Endothelial cell of umbilical vein (primary cell): ENCODE measurements around the gene ASTN1. TPM values are rescaled to one million over a fixed set of nuclear protein-coding genes. Genes with fewer than 3 reads are reported as not detected.

Experiments used
- BruUV-seq: library from RNA; stranded (reverse); fragments of 400-500 nt; replicated peaks from 2 replicates; lab custom pipeline; 2021; lab: Mats Ljungman, UMichigan
- CTCF ChIA-PET: fragments of 300-600, 350-600 bp; sonication (Branson Sonifier 250); formaldehyde crosslinking; loops from one replicate; lab custom pipeline; 2021; ENCODE audit warnings: antibody characterized with exemption, inconsistent platforms; lab: Charles Lee
- POLR2A ChIA-PET: fragments of 300-600, 350-600 bp; sonication (Branson Sonifier 250); formaldehyde crosslinking; loops from one replicate; lab custom pipeline; 2021; ENCODE audit warnings: antibody characterized with exemption, inconsistent platforms; lab: Charles Lee
- DNase-seq: peaks from one replicate; pipeline ENCODE4 v3.0.0-alpha.2; 2011; ENCODE audit warnings: low read depth, low spot score
- FAIRE-seq: peaks from 2 replicates; lab custom pipeline; 2011; peaks lifted over from hg19 to GRCh38; lab: Jason Lieb, UNC
- H2AFZ ChIP-seq: 2 replicates; pipeline ENCODE4 v1.6.0; 2012; ENCODE audit warnings: low read depth, low read length, control low read depth, inconsistent platforms
- H3K27ac ChIP-seq: 2 replicates; pipeline ENCODE4 v1.5.1; 2011; ENCODE audit warnings: low read depth, mild to moderate bottlenecking, control low read depth, low read length, moderate library complexity; ENCODE audit not compliant: insufficient read depth
- H3K27me3 ChIP-seq, 2 experiments: 2 replicates each; pipeline versions ENCODE4 v1.6.0 to v1.6.1; 2011; ENCODE audit warnings: low read length in 2 of 2, mixed read lengths in 1 of 2; ENCODE audit not compliant: control insufficient read depth in 2 of 2, insufficient read depth in 2 of 2
- H3K36me3 ChIP-seq, 2 experiments: 2 replicates in 1 of 2; 3 replicates in 1 of 2; pipeline ENCODE4 v1.5.1; 2011; ENCODE audit warnings: low read length in 2 of 2, mild to moderate bottlenecking in 1 of 2, moderate library complexity in 1 of 2; ENCODE audit not compliant: control insufficient read depth in 2 of 2, insufficient read depth in 2 of 2; ENCODE audit errors: extremely low read depth in 1 of 2
- H3K4me1 ChIP-seq: 3 replicates; pipeline ENCODE4 v1.5.1; 2011; ENCODE audit warnings: mild to moderate bottlenecking, low read length; ENCODE audit not compliant: control insufficient read depth, insufficient read depth; ENCODE audit errors: extremely low read depth
- H3K4me2 ChIP-seq: 2 replicates; pipeline ENCODE4 v1.6.1; 2011; ENCODE audit warnings: low read length, control low read depth, mixed read lengths; ENCODE audit not compliant: insufficient read depth
- H3K4me3 ChIP-seq, 3 experiments: fragments of 200-600 bp in 1 of 3; sonication (generic), shearing (Covaris generic) in 1 of 3; replicated peaks in 1 of 3; 2 replicates each; pipeline ENCODE4 v1.5.1; 2011 to 2016; ENCODE audit warnings: control low read depth in 3 of 3, low read length in 3 of 3, mild to moderate bottlenecking in 2 of 3, inconsistent platforms in 1 of 3, low read depth in 1 of 3, moderate library complexity in 1 of 3; ENCODE audit not compliant: insufficient read depth in 1 of 3
- H3K79me2 ChIP-seq: 2 replicates; pipeline ENCODE4 v1.6.0; 2012; ENCODE audit warnings: low read length, inconsistent platforms; ENCODE audit not compliant: control insufficient read depth, insufficient read depth
- H3K9ac ChIP-seq: replicated peaks from 2 replicates; pipeline ENCODE3; 2011; ENCODE audit warnings: low read length, control low read depth; ENCODE audit not compliant: insufficient read depth; ENCODE audit errors: extremely low read depth
- H3K9me1 ChIP-seq: replicated peaks from 3 replicates; pipeline ENCODE4 v1.6.0; 2011; ENCODE audit warnings: mild to moderate bottlenecking, low read length; ENCODE audit not compliant: control insufficient read depth, insufficient read depth; ENCODE audit errors: extremely low read depth
- H3K9me3 ChIP-seq: replicated peaks from 2 replicates; pipeline ENCODE4 v1.5.1; 2012; ENCODE audit warnings: low read length, inconsistent platforms; ENCODE audit not compliant: control insufficient read depth, insufficient read depth
- H4K20me1 ChIP-seq: replicated peaks from 2 replicates; pipeline ENCODE3; 2011; ENCODE audit warnings: mild to moderate bottlenecking, low read length; ENCODE audit not compliant: control insufficient read depth, insufficient read depth; ENCODE audit errors: extremely low read depth
- EZH2 ChIP-seq: IDR thresholded peaks from 2 replicates; pipeline ENCODE4 v1.6.1; 2012; ENCODE audit warnings: borderline replicate concordance, low read depth, mild to moderate bottlenecking, moderate library complexity, low read length, inconsistent platforms; ENCODE audit not compliant: severe bottlenecking
- FOS ChIP-seq: IDR thresholded peaks from 2 replicates; pipeline ENCODE4 v1.6.1; 2011; ENCODE audit warnings: mild to moderate bottlenecking, low read length, moderate library complexity, borderline replicate concordance; ENCODE audit not compliant: insufficient read depth
- GATA2 ChIP-seq: IDR thresholded peaks from 2 replicates; pipeline ENCODE4 v1.7.0; 2011; ENCODE audit warnings: low read depth, mild to moderate bottlenecking, moderate library complexity, mixed read lengths, low read length; ENCODE audit not compliant: insufficient read length, insufficient read depth
- JUN ChIP-seq: IDR thresholded peaks from 2 replicates; pipeline ENCODE4 v1.6.1; 2011; ENCODE audit warnings: borderline replicate concordance, low read depth; ENCODE audit not compliant: insufficient read length, insufficient read depth
- MAX ChIP-seq: IDR thresholded peaks from 2 replicates; pipeline ENCODE4 v1.6.1; 2011; ENCODE audit not compliant: insufficient read depth, insufficient read length
- MYC ChIP-seq: IDR thresholded peaks from one replicate; pipeline ENCODE4 v1.6.1; 2011; ENCODE audit warnings: mild to moderate bottlenecking, low read depth, low read length
- POLR2A ChIP-seq: IDR thresholded peaks from 2 replicates; pipeline ENCODE4 v1.6.1; 2012; ENCODE audit warnings: low read depth, mild to moderate bottlenecking, control low read depth, low read length
- POLR2AphosphoS5 ChIP-seq: IDR thresholded peaks from 2 replicates; pipeline ENCODE4 v1.6.1; 2012; ENCODE audit warnings: low read depth, mild to moderate bottlenecking, control low read depth, low read length, moderate library complexity; ENCODE audit not compliant: insufficient read depth
- dilution Hi-C: fragments of 300-500 bp; cut with MboI; formaldehyde crosslinking; loops from one replicate; pipeline ENCODE4 v1.15.0; 2019; ENCODE audit warnings: low sequenced_read_pairs; ENCODE audit not compliant: extremely low pct_ligation_motif_present
- intact Hi-C: fragments of 100-400 bp; cut with micrococcal nuclease; formaldehyde crosslinking; loops from one replicate; pipeline ENCODE4 v1.10.0; 2022
- polyA plus RNA-seq, 4 experiments: library from polyadenylated mRNA; depleted of rRNA in 3 of 4; stranded (reverse) in 3 of 4; unstranded in 1 of 4; fragments of >200 nt; gene quantifications; 2 replicates each; pipeline versions ENCODE4 v1.2.1 to v1.2.3, GENCODE V29; 2011 to 2012; ENCODE audit warnings: missing spikeins in 1 of 4
- total RNA-seq: library from RNA; stranded (reverse); gene quantifications from 2 replicates; pipeline ENCODE4 v1.2.3, GENCODE V29; 2021
- TF ChIP-seq, protein P1 (sequence below), 2 donors: IDR thresholded peaks; 1 replicate in 1 of 2; 2 replicates in 1 of 2; pipeline ENCODE4 v1.5.1; 2011; ENCODE audit warnings: low read length in 2 of 2, mild to moderate bottlenecking in 2 of 2, moderate library complexity in 2 of 2, control low read depth in 1 of 2, inconsistent platforms in 1 of 2, low read depth in 1 of 2; ENCODE audit not compliant: insufficient read depth in 1 of 2; ENCODE audit errors: extremely low read depth in 1 of 2

Gene ASTN1
- total and polyA plus RNA-seq, 2 donors (not counting 3 experiments of a cell fraction or from before 2014, with no cell fraction given): 0.04 TPM; not detected in 1

GRCh38 chr1:177010211-177010825 lies 154.2 kb downstream of the ASTN1 start:
- H3K4me3 ChIP-seq: no peak overlapping the region
- H3K9me1 ChIP-seq: no peaks in the 10 kb centered on the region
- TF ChIP-seq EZH2 (no peak), MYC (no peak), POLR2AphosphoS5 (no peak), POLR2A (no peak), JUN (no peak), MAX (no peak), FOS (no peak), GATA2 (no peak)
- TF ChIP-seq, protein P1, sequence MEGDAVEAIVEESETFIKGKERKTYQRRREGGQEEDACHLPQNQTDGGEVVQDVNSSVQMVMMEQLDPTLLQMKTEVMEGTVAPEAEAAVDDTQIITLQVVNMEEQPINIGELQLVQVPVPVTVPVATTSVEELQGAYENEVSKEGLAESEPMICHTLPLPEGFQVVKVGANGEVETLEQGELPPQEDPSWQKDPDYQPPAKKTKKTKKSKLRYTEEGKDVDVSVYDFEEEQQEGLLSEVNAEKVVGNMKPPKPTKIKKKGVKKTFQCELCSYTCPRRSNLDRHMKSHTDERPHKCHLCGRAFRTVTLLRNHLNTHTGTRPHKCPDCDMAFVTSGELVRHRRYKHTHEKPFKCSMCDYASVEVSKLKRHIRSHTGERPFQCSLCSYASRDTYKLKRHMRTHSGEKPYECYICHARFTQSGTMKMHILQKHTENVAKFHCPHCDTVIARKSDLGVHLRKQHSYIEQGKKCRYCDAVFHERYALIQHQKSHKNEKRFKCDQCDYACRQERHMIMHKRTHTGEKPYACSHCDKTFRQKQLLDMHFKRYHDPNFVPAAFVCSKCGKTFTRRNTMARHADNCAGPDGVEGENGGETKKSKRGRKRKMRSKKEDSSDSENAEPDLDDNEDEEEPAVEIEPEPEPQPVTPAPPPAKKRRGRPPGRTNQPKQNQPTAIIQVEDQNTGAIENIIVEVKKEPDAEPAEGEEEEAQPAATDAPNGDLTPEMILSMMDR (IDR thresholded peaks at IDR 0.05; ENCODE audit: extremely low read depth in 1 of 2, insufficient read depth in 1 of 2, low read depth in 1 of 2, low read length in 2 of 2): no peak
- H3K27me3 ChIP-seq: no peaks in the 10 kb centered on the region
- no peak overlapping the region for H3K9ac ChIP-seq
- H3K9me3 ChIP-seq: no peaks in the 10 kb centered on the region
- ChIA-PET CTCF (no interaction called here), POLR2A (no interaction called here)
- no peak overlapping the region for H3K4me2 ChIP-seq
- DNase-seq: no peak
- no peak overlapping the region for H3K27ac ChIP-seq
- no peaks in the 10 kb centered on the region for H3K79me2 ChIP-seq
- FAIRE-seq: no peak
- no peaks in the 10 kb centered on the region for H4K20me1 ChIP-seq
- no TSS peak for BruUV-seq
- no peak overlapping the region for H2AFZ ChIP-seq
- intact Hi-C loops: no loop called here
- H3K4me1 ChIP-seq: no peaks in the 10 kb centered on the region
- dilution Hi-C loops: no loop called here
- H3K36me3 ChIP-seq: no peaks in the 10 kb centered on the region
